Upper lobe of left lung (tissue), 4 donors: ENCODE measurements around the gene NDUFV3.
"Not testable (repeated sequence)": the region's sequence is repeated elsewhere in the genome, so short reads cannot be mapped to it uniquely, and the experiment has no call there.

Experiments used
- CTCF ChIP-seq, 6 experiments: fragments of 450-650 bp in 4 of 6; fragments of 200-600 bp in 2 of 6; sonication (generic) in 2 of 6; IDR thresholded peaks; one replicate each; pipeline ENCODE4 v1.5.1; 2016 to 2019; ENCODE audit warnings: antibody characterized with exemption in 6 of 6
- EP300 ChIP-seq, 4 donors: sonication (generic); formaldehyde crosslinking; IDR thresholded peaks; one replicate each; pipeline ENCODE4 v1.5.1; 2017; ENCODE audit warnings: antibody characterized with exemption in 4 of 4, control low read depth in 2 of 4
- POLR2A ChIP-seq, 4 donors: fragments of 450-650 bp; IDR thresholded peaks; one replicate each; pipeline ENCODE4 v1.5.1; 2016 to 2017; ENCODE audit warnings: antibody characterized with exemption in 4 of 4, mild to moderate bottlenecking in 2 of 4
- POLR2AphosphoS5 ChIP-seq, 2 donors: sonication (generic); formaldehyde crosslinking; IDR thresholded peaks; one replicate each; pipeline ENCODE4 v1.5.1; 2017; ENCODE audit warnings: antibody characterized with exemption in 2 of 2

GRCh38 chr21:42908484-42908883 lies 15.4 kb downstream of the NDUFV3 start:
- not testable (repeated sequence) for TF ChIP-seq CTCF, POLR2A, POLR2AphosphoS5, EP300 (IDR thresholded peaks at IDR 0.05)
